ENCODE data around the gene GRIP2.

DNA sequence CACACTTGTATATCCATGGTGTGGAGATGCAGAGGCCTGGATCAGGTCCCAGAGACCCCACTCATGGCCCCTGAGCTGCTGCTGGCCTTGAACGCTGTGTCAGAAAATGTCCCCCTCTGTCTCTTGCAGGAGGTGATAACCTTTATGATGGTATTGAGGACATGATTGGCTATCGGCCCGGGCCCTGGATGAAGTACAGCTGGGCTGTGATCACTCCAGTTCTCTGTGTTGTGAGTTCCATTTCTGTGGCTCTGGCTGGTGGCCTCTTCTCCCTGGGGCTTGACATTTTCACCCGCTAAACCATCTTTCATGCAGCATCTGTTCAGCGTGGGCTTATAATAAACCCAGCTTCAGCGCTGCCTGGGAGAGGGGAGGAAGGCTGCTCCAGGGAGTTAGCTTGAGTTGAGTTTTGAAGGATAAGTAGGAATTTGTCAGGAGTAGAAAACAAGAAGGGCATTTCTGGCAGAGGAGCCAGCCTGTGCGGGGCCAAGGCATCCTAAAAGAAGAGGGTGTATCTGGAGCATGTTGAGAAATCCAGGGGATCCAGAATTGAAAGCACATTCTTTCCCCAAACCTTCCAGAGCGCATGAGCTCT is 61.1 kb downstream of the GRIP2 start:
- no peak for TF ChIP-seq TAF1 (IDR thresholded peaks at IDR 0.05; ENCODE audit: low read depth)
- TF ChIP-seq EP300 (conservative IDR thresholded peaks at IDR 0.05; ENCODE audit: poor library complexity, severe bottlenecking) = no peak
- TF ChIP-seq, protein P1, sequence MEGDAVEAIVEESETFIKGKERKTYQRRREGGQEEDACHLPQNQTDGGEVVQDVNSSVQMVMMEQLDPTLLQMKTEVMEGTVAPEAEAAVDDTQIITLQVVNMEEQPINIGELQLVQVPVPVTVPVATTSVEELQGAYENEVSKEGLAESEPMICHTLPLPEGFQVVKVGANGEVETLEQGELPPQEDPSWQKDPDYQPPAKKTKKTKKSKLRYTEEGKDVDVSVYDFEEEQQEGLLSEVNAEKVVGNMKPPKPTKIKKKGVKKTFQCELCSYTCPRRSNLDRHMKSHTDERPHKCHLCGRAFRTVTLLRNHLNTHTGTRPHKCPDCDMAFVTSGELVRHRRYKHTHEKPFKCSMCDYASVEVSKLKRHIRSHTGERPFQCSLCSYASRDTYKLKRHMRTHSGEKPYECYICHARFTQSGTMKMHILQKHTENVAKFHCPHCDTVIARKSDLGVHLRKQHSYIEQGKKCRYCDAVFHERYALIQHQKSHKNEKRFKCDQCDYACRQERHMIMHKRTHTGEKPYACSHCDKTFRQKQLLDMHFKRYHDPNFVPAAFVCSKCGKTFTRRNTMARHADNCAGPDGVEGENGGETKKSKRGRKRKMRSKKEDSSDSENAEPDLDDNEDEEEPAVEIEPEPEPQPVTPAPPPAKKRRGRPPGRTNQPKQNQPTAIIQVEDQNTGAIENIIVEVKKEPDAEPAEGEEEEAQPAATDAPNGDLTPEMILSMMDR (IDR thresholded peaks at IDR 0.05; ENCODE audit: poor library complexity, severe bottlenecking) = no peak
- TF ChIP-seq EZH2 (IDR thresholded peaks at IDR 0.05; ENCODE audit: borderline replicate concordance, insufficient read depth, low read length, poor library complexity, severe bottlenecking) = no peak
- TF ChIP-seq, protein P2, sequence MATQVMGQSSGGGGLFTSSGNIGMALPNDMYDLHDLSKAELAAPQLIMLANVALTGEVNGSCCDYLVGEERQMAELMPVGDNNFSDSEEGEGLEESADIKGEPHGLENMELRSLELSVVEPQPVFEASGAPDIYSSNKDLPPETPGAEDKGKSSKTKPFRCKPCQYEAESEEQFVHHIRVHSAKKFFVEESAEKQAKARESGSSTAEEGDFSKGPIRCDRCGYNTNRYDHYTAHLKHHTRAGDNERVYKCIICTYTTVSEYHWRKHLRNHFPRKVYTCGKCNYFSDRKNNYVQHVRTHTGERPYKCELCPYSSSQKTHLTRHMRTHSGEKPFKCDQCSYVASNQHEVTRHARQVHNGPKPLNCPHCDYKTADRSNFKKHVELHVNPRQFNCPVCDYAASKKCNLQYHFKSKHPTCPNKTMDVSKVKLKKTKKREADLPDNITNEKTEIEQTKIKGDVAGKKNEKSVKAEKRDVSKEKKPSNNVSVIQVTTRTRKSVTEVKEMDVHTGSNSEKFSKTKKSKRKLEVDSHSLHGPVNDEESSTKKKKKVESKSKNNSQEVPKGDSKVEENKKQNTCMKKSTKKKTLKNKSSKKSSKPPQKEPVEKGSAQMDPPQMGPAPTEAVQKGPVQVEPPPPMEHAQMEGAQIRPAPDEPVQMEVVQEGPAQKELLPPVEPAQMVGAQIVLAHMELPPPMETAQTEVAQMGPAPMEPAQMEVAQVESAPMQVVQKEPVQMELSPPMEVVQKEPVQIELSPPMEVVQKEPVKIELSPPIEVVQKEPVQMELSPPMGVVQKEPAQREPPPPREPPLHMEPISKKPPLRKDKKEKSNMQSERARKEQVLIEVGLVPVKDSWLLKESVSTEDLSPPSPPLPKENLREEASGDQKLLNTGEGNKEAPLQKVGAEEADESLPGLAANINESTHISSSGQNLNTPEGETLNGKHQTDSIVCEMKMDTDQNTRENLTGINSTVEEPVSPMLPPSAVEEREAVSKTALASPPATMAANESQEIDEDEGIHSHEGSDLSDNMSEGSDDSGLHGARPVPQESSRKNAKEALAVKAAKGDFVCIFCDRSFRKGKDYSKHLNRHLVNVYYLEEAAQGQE (IDR thresholded peaks at IDR 0.05; ENCODE audit: borderline replicate concordance) = no peak
